ENCODE results near the gene HCN2. TPM values are rescaled to one million over a fixed set of nuclear protein-coding genes. Genes with fewer than 3 reads are reported as not detected.

The HCN2 gene
- total and polyA plus RNA-seq, 9 donors = 0.13 to 0.46 (median 0.29) TPM

GRCh38 chr19:648305-648704 is 58.6 kb downstream of the HCN2 start:
- WGBS (ENCODE audit: insufficient coverage) = 89% methylated on average over 23 of the region's 29 CpGs
- peaks cover 67% of the 10 kb centered on the region for H3K36me3 ChIP-seq (ENCODE audit: control insufficient read depth, insufficient read depth, low read length)

GRCh38 chr19:648904-649801 is 59.5 kb downstream of the HCN2 start:
- Histone ChIP-seq H3K27me3 (ENCODE audit: control insufficient read depth, insufficient read depth, low read length) (no peaks in the 10 kb centered on the region), H3K9me3 (replicated peaks; ENCODE audit: control insufficient read depth, low read depth, low read length) (no peaks in the 10 kb centered on the region), H3K27ac (ENCODE audit: low read length) (no peak overlapping the region), H3K4me3 (ENCODE audit: low read length) (no peak overlapping the region), H3K4me1 (ENCODE audit: control insufficient read depth, insufficient read depth, low read length) (peaks cover 8% of the 10 kb centered on the region), H3K36me3 (ENCODE audit: control insufficient read depth, insufficient read depth, low read length) (peaks cover 74% of the 10 kb centered on the region)
- 92% methylated on average over 45 of the region's 53 CpGs for WGBS (ENCODE audit: insufficient coverage)
- no peak for DNase-seq

More at GRCh38 chr19:648305-648704, 58.6 kb downstream of the HCN2 start:
- Histone ChIP-seq H3K4me3 (ENCODE audit: low read length) (no peak overlapping the region), H3K27me3 (ENCODE audit: control insufficient read depth, insufficient read depth, low read length) (no peaks in the 10 kb centered on the region), H3K27ac (ENCODE audit: low read length) (no peak overlapping the region), H3K9me3 (replicated peaks; ENCODE audit: control insufficient read depth, low read depth, low read length) (no peaks in the 10 kb centered on the region), H3K4me1 (ENCODE audit: control insufficient read depth, insufficient read depth, low read length) (no peaks in the 10 kb centered on the region)
- DNase-seq = no peak

- 88% methylated on average over 9 of the region's 11 CpGs for WGBS (ENCODE audit: insufficient coverage)
- H3K4me1 ChIP-seq (ENCODE audit: control insufficient read depth, insufficient read depth, low read length) = peaks cover 8% of the 10 kb centered on the region
- no peaks in the 10 kb centered on the region for H3K27me3 ChIP-seq (ENCODE audit: control insufficient read depth, insufficient read depth, low read length)
These were observed 60.4 kb downstream of the HCN2 start for GRCh38 chr19:650121-650520.

GRCh38 chr19:651114-651818 is 61.6 kb downstream of the HCN2 start:
- no peak overlapping the region for H3K4me3 ChIP-seq (ENCODE audit: low read length)
- no peaks in the 10 kb centered on the region for H3K9me3 ChIP-seq (replicated peaks; ENCODE audit: control insufficient read depth, low read depth, low read length)
- no peaks in the 10 kb centered on the region for H3K27me3 ChIP-seq (ENCODE audit: control insufficient read depth, insufficient read depth, low read length)
- no peak overlapping the region for H3K27ac ChIP-seq (ENCODE audit: low read length)
- DNase-seq = no peak
- WGBS (ENCODE audit: insufficient coverage) = 93% methylated on average over 56 of the region's 58 CpGs
- H3K4me1 ChIP-seq (ENCODE audit: control insufficient read depth, insufficient read depth, low read length) = peaks cover 8% of the 10 kb centered on the region
- peaks cover 59% of the 10 kb centered on the region for H3K36me3 ChIP-seq (ENCODE audit: control insufficient read depth, insufficient read depth, low read length)

More at GRCh38 chr19:650121-650520, 60.4 kb downstream of the HCN2 start:
- H3K27ac ChIP-seq (ENCODE audit: low read length) = no peak overlapping the region
- H3K36me3 ChIP-seq (ENCODE audit: control insufficient read depth, insufficient read depth, low read length) = peaks cover 67% of the 10 kb centered on the region
- H3K9me3 ChIP-seq (replicated peaks; ENCODE audit: control insufficient read depth, low read depth, low read length) = no peaks in the 10 kb centered on the region
- DNase-seq = no peak
- H3K4me3 ChIP-seq (ENCODE audit: low read length) = no peak overlapping the region

GRCh38 chr19:651991-652390 is 62.3 kb downstream of the HCN2 start:
- Histone ChIP-seq H3K27ac (ENCODE audit: low read length) (no peak overlapping the region), H3K36me3 (ENCODE audit: control insufficient read depth, insufficient read depth, low read length) (peaks cover 54% of the 10 kb centered on the region), H3K4me1 (ENCODE audit: control insufficient read depth, insufficient read depth, low read length) (peaks cover 14% of the 10 kb centered on the region), H3K27me3 (ENCODE audit: control insufficient read depth, insufficient read depth, low read length) (no peaks in the 10 kb centered on the region), H3K4me3 (ENCODE audit: low read length) (no peak overlapping the region), H3K9me3 (replicated peaks; ENCODE audit: control insufficient read depth, low read depth, low read length) (no peaks in the 10 kb centered on the region)
- 81% methylated on average over 18 of the region's 24 CpGs for WGBS (ENCODE audit: insufficient coverage)
- no peak for DNase-seq

- H3K36me3 ChIP-seq (ENCODE audit: control insufficient read depth, insufficient read depth, low read length) = peaks cover 51% of the 10 kb centered on the region
- WGBS (ENCODE audit: insufficient coverage) = 93% methylated on average over 46 of the region's 54 CpGs
- no peak for DNase-seq
These were observed 63.0 kb downstream of the HCN2 start for GRCh38 chr19:652467-653389.

GRCh38 chr19:653425-653824 is 63.7 kb downstream of the HCN2 start:
- H3K9me3 ChIP-seq (replicated peaks; ENCODE audit: control insufficient read depth, low read depth, low read length) = no peaks in the 10 kb centered on the region
- H3K27ac ChIP-seq (ENCODE audit: low read length) = peak overlapping the region; percentile 59
- H3K27me3 ChIP-seq (ENCODE audit: control insufficient read depth, insufficient read depth, low read length) = no peaks in the 10 kb centered on the region
- no peak overlapping the region for H3K4me3 ChIP-seq (ENCODE audit: low read length)
- DNase-seq = no peak
- peaks cover 51% of the 10 kb centered on the region for H3K36me3 ChIP-seq (ENCODE audit: control insufficient read depth, insufficient read depth, low read length)
- peaks cover 22% of the 10 kb centered on the region for H3K4me1 ChIP-seq (ENCODE audit: control insufficient read depth, insufficient read depth, low read length)
- WGBS (ENCODE audit: insufficient coverage) = 79% methylated on average over 16 of the region's 17 CpGs

More at GRCh38 chr19:652467-653389, 63.0 kb downstream of the HCN2 start:
- Histone ChIP-seq H3K27ac (ENCODE audit: low read length) (no peak overlapping the region), H3K4me1 (ENCODE audit: control insufficient read depth, insufficient read depth, low read length) (peaks cover 20% of the 10 kb centered on the region), H3K9me3 (replicated peaks; ENCODE audit: control insufficient read depth, low read depth, low read length) (no peaks in the 10 kb centered on the region), H3K27me3 (ENCODE audit: control insufficient read depth, insufficient read depth, low read length) (no peaks in the 10 kb centered on the region), H3K4me3 (ENCODE audit: low read length) (no peak overlapping the region)

GRCh38 chr19:655691-656090 is 66.0 kb downstream of the HCN2 start:
- H3K27ac ChIP-seq (ENCODE audit: low read length) = no peak overlapping the region
- WGBS (ENCODE audit: insufficient coverage) = 71% methylated on average over 17 of the region's 17 CpGs
- no peak for DNase-seq
- no peak overlapping the region for H3K4me3 ChIP-seq (ENCODE audit: low read length)
- H3K36me3 ChIP-seq (ENCODE audit: control insufficient read depth, insufficient read depth, low read length) = peaks cover 34% of the 10 kb centered on the region
- H3K27me3 ChIP-seq (ENCODE audit: control insufficient read depth, insufficient read depth, low read length) = no peaks in the 10 kb centered on the region
- peaks cover 36% of the 10 kb centered on the region for H3K4me1 ChIP-seq (ENCODE audit: control insufficient read depth, insufficient read depth, low read length)
- no peaks in the 10 kb centered on the region for H3K9me3 ChIP-seq (replicated peaks; ENCODE audit: control insufficient read depth, low read depth, low read length)

GRCh38 chr19:656751-657559 is 67.3 kb downstream of the HCN2 start:
- WGBS (ENCODE audit: insufficient coverage) = 82% methylated on average over 34 of the region's 43 CpGs
- no peak overlapping the region for H3K27ac ChIP-seq (ENCODE audit: low read length)

More at GRCh38 chr19:656751-657559, 67.3 kb downstream of the HCN2 start:
- Histone ChIP-seq H3K4me1 (ENCODE audit: control insufficient read depth, insufficient read depth, low read length) (peaks cover 48% of the 10 kb centered on the region), H3K36me3 (ENCODE audit: control insufficient read depth, insufficient read depth, low read length) (peaks cover 26% of the 10 kb centered on the region), H3K4me3 (ENCODE audit: low read length) (no peak overlapping the region), H3K9me3 (replicated peaks; ENCODE audit: control insufficient read depth, low read depth, low read length) (no peaks in the 10 kb centered on the region), H3K27me3 (ENCODE audit: control insufficient read depth, insufficient read depth, low read length) (no peaks in the 10 kb centered on the region)
- DNase-seq = no peak
